Muscle layer of colon (tissue), 2 donors: ENCODE results near the gene MRGPRG.

Experiments used
- H3K27ac ChIP-seq: one replicate; pipeline ENCODE4 v1.7.0; 2013; ENCODE audit warnings: low read depth, mild to moderate bottlenecking, low read length, moderate library complexity
- H3K27me3 ChIP-seq, 2 donors: one replicate each; pipeline ENCODE4 v1.7.0; 2013; ENCODE audit warnings: low read length in 2 of 2, mild to moderate bottlenecking in 2 of 2; ENCODE audit not compliant: insufficient read depth in 2 of 2, control insufficient read depth in 1 of 2
- H3K36me3 ChIP-seq: one replicate; pipeline ENCODE4 v1.7.0; 2013; ENCODE audit warnings: mild to moderate bottlenecking, low read length; ENCODE audit not compliant: insufficient read depth
- H3K4me1 ChIP-seq: one replicate; pipeline ENCODE4 v1.7.0; 2013; ENCODE audit warnings: mild to moderate bottlenecking, low read length; ENCODE audit not compliant: insufficient read depth
- H3K4me3 ChIP-seq, 2 donors: one replicate each; pipeline ENCODE4 v1.7.0; 2013; ENCODE audit warnings: low read length in 2 of 2, low read depth in 1 of 2, mild to moderate bottlenecking in 1 of 2, moderate library complexity in 1 of 2
- H3K9ac ChIP-seq: one replicate; pipeline ENCODE4 v1.7.0; 2013; ENCODE audit warnings: low read length
- H3K9me3 ChIP-seq: one replicate; pipeline ENCODE4 v1.7.0; 2013; ENCODE audit warnings: mild to moderate bottlenecking, low read length
- donor health status: abdominal sarcoma.
- donor health status: Adenocarcinoma of cecum.

Gene MRGPRG

DNA sequence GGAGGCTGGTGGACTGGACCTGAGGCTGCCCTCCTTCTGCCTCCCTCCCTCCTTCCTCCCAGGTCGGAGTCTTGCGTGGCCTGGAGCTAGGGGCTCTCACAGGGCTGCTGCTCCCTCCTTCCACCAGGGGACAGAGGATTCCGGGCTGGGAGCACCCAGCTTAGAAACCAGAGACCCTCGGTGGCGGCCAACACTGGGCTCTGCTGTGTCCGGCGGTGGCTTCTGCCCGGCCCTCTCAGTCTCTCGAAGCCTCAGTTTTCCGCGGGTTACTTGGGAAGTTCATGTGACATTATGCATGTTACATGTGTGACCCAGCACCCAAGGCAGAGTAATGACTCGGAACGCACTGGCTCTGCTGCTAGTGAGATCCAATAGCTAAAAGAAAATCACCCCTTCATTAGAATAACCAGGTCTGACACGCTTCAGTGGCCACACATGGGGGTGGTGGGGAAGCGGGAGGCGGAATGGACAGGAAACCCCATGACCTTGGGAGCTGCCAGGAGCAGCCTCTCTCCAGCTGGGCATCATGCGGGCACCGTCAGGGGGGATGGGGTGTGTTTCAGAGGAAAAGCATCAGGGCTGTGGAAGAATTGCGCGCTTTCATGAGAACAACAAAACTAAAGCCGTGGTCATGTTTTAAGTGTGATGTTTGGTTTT is 5.9 kb upstream of the MRGPRG start:
- H3K4me1 ChIP-seq: no peaks in the 10 kb centered on the region
- no peak overlapping the region for H3K27ac ChIP-seq
- H3K9me3 ChIP-seq: no peaks in the 10 kb centered on the region
- H3K4me3 ChIP-seq: no peak overlapping the region
- peaks cover 6 to 30% of the 10 kb centered on the region in 2 donors for H3K27me3 ChIP-seq
- H3K36me3 ChIP-seq: no peaks in the 10 kb centered on the region
- H3K9ac ChIP-seq: no peak overlapping the region

GRCh38 chr11:3223932-3224381 is 5.3 kb upstream of the MRGPRG start:
- H3K4me1 ChIP-seq: no peaks in the 10 kb centered on the region
- H3K27me3 ChIP-seq: peaks cover 6 to 30% of the 10 kb centered on the region in 2 donors
- H3K4me3 ChIP-seq: no peak overlapping the region
- H3K9ac ChIP-seq: no peak overlapping the region
- H3K27ac ChIP-seq: no peak overlapping the region
- no peaks in the 10 kb centered on the region for H3K36me3 ChIP-seq
- H3K9me3 ChIP-seq: no peaks in the 10 kb centered on the region

DNA sequence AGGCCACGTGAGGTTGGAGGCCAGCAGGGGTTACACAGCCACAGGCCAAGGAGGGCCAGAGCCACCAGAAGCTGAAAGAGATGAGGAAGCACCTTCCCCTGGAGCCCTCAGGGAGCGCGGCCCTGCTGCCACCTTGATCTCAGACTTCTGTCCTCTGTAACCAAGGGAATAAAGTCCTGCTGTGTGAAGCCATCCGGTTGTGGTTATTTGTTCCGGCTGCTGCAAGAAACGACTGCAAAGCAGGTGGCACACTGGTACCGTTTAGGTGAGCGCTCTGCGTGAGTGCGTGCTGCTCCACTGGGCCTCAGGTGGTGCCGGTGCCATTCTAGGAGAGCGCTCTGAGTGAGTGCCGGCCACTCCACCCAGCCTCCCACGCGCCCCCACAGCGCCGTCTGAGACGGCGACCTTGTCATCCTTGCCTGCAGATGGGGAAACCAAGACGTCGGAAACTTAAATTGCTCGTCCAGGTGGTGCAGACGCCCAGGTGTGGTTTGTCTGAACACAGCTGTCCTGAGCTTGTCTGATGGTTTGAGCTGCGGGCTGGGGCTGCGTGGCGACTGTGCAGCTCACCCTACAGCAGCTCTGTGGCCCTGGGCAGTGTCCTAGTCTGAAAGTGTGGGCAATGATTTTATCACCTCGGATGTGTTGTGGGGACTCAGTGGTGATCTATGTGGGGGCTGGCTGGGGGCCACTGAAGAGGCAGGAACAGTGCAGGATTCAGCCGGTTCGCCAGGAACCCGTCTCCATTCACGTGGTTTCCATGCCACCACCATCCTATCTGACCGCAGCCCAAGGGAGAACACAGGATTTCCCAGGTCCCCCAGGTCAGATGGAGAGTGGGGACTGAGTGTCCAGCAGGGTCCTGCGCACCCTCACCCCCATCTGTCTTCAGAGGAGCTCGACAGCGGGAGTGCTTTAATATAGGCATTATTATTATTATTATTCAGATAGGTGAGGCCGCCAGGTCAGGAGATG is 4.6 kb upstream of the MRGPRG start:
- Histone ChIP-seq H3K4me1 (no peaks in the 10 kb centered on the region), H3K36me3 (no peaks in the 10 kb centered on the region), H3K9me3 (no peaks in the 10 kb centered on the region), H3K27ac (no peak overlapping the region), H3K9ac (no peak overlapping the region), H3K27me3 (peaks cover 6 to 34% of the 10 kb centered on the region in 2 donors), H3K4me3 (no peak overlapping the region)

- no peaks in the 10 kb centered on the region for H3K4me1 ChIP-seq
- no peak overlapping the region for H3K4me3 ChIP-seq
- H3K9me3 ChIP-seq: no peaks in the 10 kb centered on the region
- H3K27me3 ChIP-seq: peaks cover 6 to 42% of the 10 kb centered on the region in 2 donors
- H3K36me3 ChIP-seq: no peaks in the 10 kb centered on the region
- H3K27ac ChIP-seq: no peak overlapping the region
- no peak overlapping the region for H3K9ac ChIP-seq
Observed at GRCh38 chr11:3222003-3222855, 3.6 kb upstream of the MRGPRG start.

DNA sequence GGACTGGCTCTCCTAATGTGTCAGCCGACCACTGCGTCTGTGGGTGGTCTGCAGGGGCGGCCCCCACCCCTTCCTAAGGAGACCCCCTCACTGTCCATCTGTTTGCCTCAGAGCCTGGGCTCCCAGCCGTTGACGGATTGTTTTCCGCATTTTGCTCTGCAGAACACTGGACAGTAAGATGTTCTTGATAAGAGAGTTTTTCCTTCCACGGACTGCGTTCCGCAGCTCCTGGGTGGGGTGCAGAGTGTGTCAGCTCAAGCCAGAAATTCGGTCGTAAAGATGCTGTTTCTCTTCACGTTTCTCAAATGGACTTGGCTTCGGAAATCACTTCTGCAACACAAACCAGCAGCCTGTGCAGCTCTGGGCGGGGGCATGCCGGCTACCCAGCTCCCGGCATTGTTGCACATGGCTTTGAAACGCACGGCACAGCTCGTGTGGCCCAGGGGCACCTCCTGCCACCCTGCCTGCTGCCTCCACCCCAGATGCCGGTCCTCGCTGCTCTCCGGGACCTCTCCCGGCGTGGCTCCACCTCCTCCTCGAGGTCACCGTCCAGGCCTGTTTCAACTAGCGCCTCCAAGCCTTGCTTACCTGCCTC is 2.9 kb upstream of the MRGPRG start:
- Histone ChIP-seq H3K4me1 (no peaks in the 10 kb centered on the region), H3K9me3 (no peaks in the 10 kb centered on the region), H3K4me3 (no peak overlapping the region), H3K9ac (no peak overlapping the region), H3K27ac (no peak overlapping the region), H3K27me3 (peaks cover 6 to 43% of the 10 kb centered on the region in 2 donors), H3K36me3 (no peaks in the 10 kb centered on the region)

GRCh38 chr11:3220521-3221407 is 2.2 kb upstream of the MRGPRG start:
- H3K9ac ChIP-seq: no peak overlapping the region
- no peaks in the 10 kb centered on the region for H3K36me3 ChIP-seq
- H3K9me3 ChIP-seq: no peaks in the 10 kb centered on the region
- H3K4me1 ChIP-seq: no peaks in the 10 kb centered on the region
- no peak overlapping the region for H3K27ac ChIP-seq
- peaks cover 6 to 50% of the 10 kb centered on the region in 2 donors for H3K27me3 ChIP-seq
- no peak overlapping the region for H3K4me3 ChIP-seq

GRCh38 chr11:3220101-3220500 is 1.5 kb upstream of the MRGPRG start:
- H3K27ac ChIP-seq: no peak overlapping the region
- no peaks in the 10 kb centered on the region for H3K4me1 ChIP-seq
- H3K9me3 ChIP-seq: no peaks in the 10 kb centered on the region
- peaks cover 6 to 57% of the 10 kb centered on the region in 2 donors for H3K27me3 ChIP-seq
- no peaks in the 10 kb centered on the region for H3K36me3 ChIP-seq
- H3K9ac ChIP-seq: no peak overlapping the region
- H3K4me3 ChIP-seq: no peak overlapping the region

DNA sequence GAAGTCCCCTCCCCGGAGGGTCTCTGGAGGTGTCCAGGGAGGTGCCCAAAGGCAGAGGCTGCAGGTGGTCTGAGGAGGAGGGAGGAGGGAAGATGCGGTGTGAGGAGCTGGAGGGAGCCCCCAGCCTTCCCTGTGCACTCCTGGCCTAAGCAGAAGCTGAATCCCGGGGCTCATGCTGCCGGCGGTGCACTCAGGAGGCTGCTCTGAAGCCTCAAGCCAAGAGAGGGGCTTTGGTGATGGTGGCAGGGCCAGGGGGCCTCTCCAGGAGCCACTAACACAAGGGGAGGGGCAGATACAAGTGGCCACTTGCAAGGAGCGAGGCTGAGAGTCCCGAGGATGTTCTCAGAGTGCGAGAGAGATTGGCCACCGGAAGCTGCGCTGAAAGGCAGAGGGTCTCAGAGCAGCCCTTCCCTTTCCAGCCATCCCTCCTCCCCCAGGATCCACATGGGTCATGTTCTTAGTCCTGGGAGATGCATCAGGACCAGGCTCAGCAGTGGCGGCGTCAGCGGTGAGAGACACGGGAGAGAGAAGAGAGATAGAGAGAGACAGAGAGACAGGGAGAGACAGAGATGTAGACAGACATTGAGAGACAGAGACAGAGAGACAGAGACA is 774 bp upstream of the MRGPRG start:
- H3K4me1 ChIP-seq: no peaks in the 10 kb centered on the region
- H3K9ac ChIP-seq: no peak overlapping the region
- no peaks in the 10 kb centered on the region for H3K9me3 ChIP-seq
- no peak overlapping the region for H3K4me3 ChIP-seq
- H3K27ac ChIP-seq: no peak overlapping the region
- no peaks in the 10 kb centered on the region for H3K36me3 ChIP-seq
- peaks cover 6 to 59% of the 10 kb centered on the region in 2 donors for H3K27me3 ChIP-seq

DNA sequence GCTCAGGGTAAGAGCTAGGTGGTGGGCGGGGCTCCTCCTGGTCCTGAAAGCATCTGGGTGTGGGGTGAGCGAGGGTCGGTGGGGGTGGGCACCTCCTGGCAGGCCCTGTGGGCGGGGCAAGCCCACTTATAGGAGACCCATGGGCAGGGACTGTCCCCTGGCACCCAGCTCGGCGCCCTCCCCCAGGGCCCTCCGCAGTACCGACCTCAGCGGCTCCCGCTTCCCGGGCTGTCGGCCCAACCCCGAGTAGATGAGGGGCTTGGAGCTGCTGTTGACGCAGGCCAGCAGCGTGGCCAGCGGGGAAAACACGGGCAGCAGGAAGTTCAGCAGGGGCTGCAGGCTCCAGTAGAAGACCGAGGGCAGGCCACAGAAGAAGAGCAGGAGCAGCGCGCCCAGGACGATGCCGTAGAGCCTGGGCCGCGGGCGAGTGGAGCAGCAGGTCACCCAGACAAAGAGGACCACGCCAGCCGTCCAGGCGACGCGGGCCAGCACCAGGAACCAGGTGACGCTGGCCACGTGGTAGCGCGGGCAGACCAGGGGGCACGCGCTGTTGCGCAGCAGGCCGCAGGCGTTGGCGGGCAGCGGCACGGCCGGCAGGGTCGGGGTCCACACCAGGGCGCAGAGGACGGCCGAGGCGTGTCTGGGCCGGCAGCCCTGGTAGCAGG is 663 bp downstream of the MRGPRG start:
- Histone ChIP-seq H3K27me3 (peaks cover 6 to 58% of the 10 kb centered on the region in 2 donors), H3K27ac (no peak overlapping the region), H3K4me3 (no peak overlapping the region), H3K4me1 (no peaks in the 10 kb centered on the region), H3K36me3 (no peaks in the 10 kb centered on the region), H3K9ac (no peak overlapping the region), H3K9me3 (no peaks in the 10 kb centered on the region)
